GM23338 (cell line): Measurements from ENCODE around the gene B4GALT5.

Source experiments
- EZH2 ChIP-seq: fragments of 200-600 bp; sonication (generic); IDR thresholded peaks from one replicate; pipeline ENCODE4 v1.8.0; 2017; ENCODE audit warnings: antibody characterized with exemption, mild to moderate bottlenecking, low read depth; ENCODE audit not compliant: unreplicated experiment
- EZH2phosphoT487 ChIP-seq: fragments of 200-600 bp; sonication (generic); IDR thresholded peaks from one replicate; pipeline ENCODE4 v1.8.1; 2018; ENCODE audit warnings: antibody characterized with exemption; ENCODE audit not compliant: unreplicated experiment
- JUNB ChIP-seq: IDR thresholded peaks from one replicate; pipeline ENCODE4 v1.6.1; 2016; ENCODE audit warnings: antibody characterized with exemption; ENCODE audit not compliant: unreplicated experiment
- ZNF114 ChIP-seq: fragments of 250-450 bp; sonication (Bioruptor Pico); IDR thresholded peaks from 2 replicates; pipeline ENCODE4 v1.5.0; 2020; ENCODE audit warnings: mild to moderate bottlenecking, moderate library complexity
- TF ChIP-seq, protein P1 (sequence below), 2 experiments: fragments of 200-600 bp in 1 of 2; sonication (generic) in 1 of 2; conservative IDR thresholded peaks; 2 replicates each; pipeline versions ENCODE4 v1.5.1 to v1.6.1; 2016 to 2017; ENCODE audit warnings: antibody characterized with exemption in 2 of 2, low read depth in 2 of 2, mild to moderate bottlenecking in 2 of 2, moderate library complexity in 1 of 2
- TF ChIP-seq, protein P2 (sequence below): IDR thresholded peaks from 2 replicates; pipeline ENCODE4 v1.6.1; 2016; ENCODE audit warnings: antibody characterized with exemption

DNA sequence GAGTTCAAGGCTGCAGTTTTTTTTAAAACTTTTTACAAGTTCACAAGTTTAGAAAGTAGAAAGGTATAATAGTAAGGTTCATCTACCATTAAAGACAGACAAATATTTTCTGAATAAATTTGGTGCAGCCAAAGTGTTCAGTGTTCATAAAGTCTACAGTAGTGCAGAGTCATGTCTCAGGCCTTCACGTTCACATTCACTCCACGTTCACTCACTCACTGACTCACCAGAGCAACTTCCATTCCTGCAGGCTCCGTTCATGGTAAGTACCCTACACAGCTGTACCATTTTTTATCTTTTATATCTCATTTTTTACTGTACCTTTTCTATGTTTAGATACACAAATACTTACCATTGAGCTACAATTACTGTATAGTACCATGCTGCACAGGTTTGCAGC is 67.6 kb downstream of the B4GALT5 start:
- TF ChIP-seq, protein P1, sequence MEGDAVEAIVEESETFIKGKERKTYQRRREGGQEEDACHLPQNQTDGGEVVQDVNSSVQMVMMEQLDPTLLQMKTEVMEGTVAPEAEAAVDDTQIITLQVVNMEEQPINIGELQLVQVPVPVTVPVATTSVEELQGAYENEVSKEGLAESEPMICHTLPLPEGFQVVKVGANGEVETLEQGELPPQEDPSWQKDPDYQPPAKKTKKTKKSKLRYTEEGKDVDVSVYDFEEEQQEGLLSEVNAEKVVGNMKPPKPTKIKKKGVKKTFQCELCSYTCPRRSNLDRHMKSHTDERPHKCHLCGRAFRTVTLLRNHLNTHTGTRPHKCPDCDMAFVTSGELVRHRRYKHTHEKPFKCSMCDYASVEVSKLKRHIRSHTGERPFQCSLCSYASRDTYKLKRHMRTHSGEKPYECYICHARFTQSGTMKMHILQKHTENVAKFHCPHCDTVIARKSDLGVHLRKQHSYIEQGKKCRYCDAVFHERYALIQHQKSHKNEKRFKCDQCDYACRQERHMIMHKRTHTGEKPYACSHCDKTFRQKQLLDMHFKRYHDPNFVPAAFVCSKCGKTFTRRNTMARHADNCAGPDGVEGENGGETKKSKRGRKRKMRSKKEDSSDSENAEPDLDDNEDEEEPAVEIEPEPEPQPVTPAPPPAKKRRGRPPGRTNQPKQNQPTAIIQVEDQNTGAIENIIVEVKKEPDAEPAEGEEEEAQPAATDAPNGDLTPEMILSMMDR (conservative IDR thresholded peaks at IDR 0.05; ENCODE audit: low read depth in 2 of 2): no peak
- TF ChIP-seq EZH2phosphoT487 (no peak), EZH2 (no peak), JUNB (no peak), ZNF114 (CRISPR knock-in tag) (no peak)
- TF ChIP-seq, protein P2, sequence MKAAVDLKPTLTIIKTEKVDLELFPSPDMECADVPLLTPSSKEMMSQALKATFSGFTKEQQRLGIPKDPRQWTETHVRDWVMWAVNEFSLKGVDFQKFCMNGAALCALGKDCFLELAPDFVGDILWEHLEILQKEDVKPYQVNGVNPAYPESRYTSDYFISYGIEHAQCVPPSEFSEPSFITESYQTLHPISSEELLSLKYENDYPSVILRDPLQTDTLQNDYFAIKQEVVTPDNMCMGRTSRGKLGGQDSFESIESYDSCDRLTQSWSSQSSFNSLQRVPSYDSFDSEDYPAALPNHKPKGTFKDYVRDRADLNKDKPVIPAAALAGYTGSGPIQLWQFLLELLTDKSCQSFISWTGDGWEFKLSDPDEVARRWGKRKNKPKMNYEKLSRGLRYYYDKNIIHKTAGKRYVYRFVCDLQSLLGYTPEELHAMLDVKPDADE: no peak
